Measurements from ENCODE around the gene TRPV4. TPM values are rescaled to one million over a fixed set of nuclear protein-coding genes. Genes with fewer than 3 reads are reported as not detected.
A peak's percentile ranks its signal among the peaks of the same experiment; 100 is the strongest.

The TRPV4 gene
- total RNA-seq (ENCODE audit: low replicate concordance) = 0.56 and 2.8 TPM in 2 replicates

- Histone ChIP-seq H3K27ac (no peak within 1 kb of the TSS), H2AFZ (replicated peaks) (peak within 1 kb of the TSS; percentile 89), H3K36me3 (no peaks in the 10 kb centered on the region), H3K9ac (no peak within 1 kb of the TSS), H4K20me1 (ENCODE audit: low read depth) (no peaks in the 10 kb centered on the region), H3K79me2 (ENCODE audit: low read depth) (no peaks in the 10 kb centered on the region), H3K27me3 (peaks cover 15% of the 10 kb centered on the region), H3K9me3 (ENCODE audit: low read depth) (no peaks in the 10 kb centered on the region), H3K4me2 (peak within 1 kb of the TSS; percentile 85), H3K4me1 (no peaks in the 10 kb centered on the region), H3K4me3 (peak within 1 kb of the TSS; percentile 72), H3F3A (ENCODE audit: low read depth) (peaks cover 10% of the 10 kb centered on the region)
- Mint-ChIP-seq H3K4me3 (peak within 1 kb of the TSS; percentile 59), H3K27me3 (ENCODE audit: insufficient read depth, low read depth) (peaks cover 17% of the 10 kb centered on the region), H3K4me1 (peaks cover 6% of the 10 kb centered on the region), H3K9me3 (no peaks in the 10 kb centered on the region), H3K36me3 (no peaks in the 10 kb centered on the region), H3K27ac (no peak within 1 kb of the TSS)
- no peak for TF ChIP-seq EZH2 (IDR thresholded peaks at IDR 0.05)
- TF ChIP-seq, protein P1, sequence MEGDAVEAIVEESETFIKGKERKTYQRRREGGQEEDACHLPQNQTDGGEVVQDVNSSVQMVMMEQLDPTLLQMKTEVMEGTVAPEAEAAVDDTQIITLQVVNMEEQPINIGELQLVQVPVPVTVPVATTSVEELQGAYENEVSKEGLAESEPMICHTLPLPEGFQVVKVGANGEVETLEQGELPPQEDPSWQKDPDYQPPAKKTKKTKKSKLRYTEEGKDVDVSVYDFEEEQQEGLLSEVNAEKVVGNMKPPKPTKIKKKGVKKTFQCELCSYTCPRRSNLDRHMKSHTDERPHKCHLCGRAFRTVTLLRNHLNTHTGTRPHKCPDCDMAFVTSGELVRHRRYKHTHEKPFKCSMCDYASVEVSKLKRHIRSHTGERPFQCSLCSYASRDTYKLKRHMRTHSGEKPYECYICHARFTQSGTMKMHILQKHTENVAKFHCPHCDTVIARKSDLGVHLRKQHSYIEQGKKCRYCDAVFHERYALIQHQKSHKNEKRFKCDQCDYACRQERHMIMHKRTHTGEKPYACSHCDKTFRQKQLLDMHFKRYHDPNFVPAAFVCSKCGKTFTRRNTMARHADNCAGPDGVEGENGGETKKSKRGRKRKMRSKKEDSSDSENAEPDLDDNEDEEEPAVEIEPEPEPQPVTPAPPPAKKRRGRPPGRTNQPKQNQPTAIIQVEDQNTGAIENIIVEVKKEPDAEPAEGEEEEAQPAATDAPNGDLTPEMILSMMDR (IDR thresholded peaks at IDR 0.05) = no peak
- TF ChIP-seq EZH2phosphoT487 (IDR thresholded peaks at IDR 0.05) = no peak
- DNase-seq (ENCODE audit: low spot score) = peak; percentile 82
Observed at GRCh38 chr12:109833307-109834189, at the start of gene TRPV4. TRPV4 (minus strand) TSS chr12:109833398; CDS start chr12:109814796, 18,602 bp downstream.

DNA sequence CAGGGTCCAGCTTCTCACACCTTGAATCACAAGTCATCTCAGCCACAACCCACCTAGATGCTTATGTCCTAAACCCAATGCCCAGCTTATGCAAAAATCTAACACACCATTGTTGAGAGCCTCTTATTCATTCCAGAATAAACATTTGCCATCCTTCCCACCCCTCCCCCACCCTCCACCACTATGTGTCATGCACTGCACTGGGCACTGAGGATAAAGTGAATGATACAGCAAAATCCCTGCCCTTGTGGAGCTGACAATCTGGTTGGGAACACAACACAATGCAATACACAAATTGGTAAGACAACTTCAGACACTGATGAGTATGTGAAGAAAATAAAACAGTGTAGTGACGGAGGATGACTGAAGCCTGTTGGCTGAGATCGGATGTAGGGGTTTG, 48.6 kb upstream of the TRPV4 start:
- H3K79me2 ChIP-seq (ENCODE audit: low read depth) = peaks cover 21% of the 10 kb centered on the region
- no peak overlapping the region for H3K27ac Mint-ChIP-seq

GRCh38 chr12:109880938-109881337, 47.7 kb upstream of the TRPV4 start:
- Histone ChIP-seq H3K4me3 (peak overlapping the region; percentile 90), H3F3A (ENCODE audit: low read depth) (no peaks in the 10 kb centered on the region), H2AFZ (replicated peaks) (peak overlapping the region; percentile 100), H3K4me2 (peak overlapping the region; percentile 97), H3K79me2 (ENCODE audit: low read depth) (peaks cover 21% of the 10 kb centered on the region), H3K9ac (peak overlapping the region; percentile 24), H3K9me3 (ENCODE audit: low read depth) (no peaks in the 10 kb centered on the region), H3K27ac (no peak overlapping the region), H3K4me1 (peaks cover 14% of the 10 kb centered on the region), H3K36me3 (no peaks in the 10 kb centered on the region), H3K27me3 (peaks cover 18% of the 10 kb centered on the region), H4K20me1 (ENCODE audit: low read depth) (no peaks in the 10 kb centered on the region)
- H3K27me3 Mint-ChIP-seq (ENCODE audit: insufficient read depth, low read depth) = peaks cover 17% of the 10 kb centered on the region
- H3K4me1 Mint-ChIP-seq = peaks cover 25% of the 10 kb centered on the region
- DNase-seq (ENCODE audit: low spot score) = peak; percentile 28
- TF ChIP-seq, protein P1 (IDR thresholded peaks at IDR 0.05) = no peak
- no peak for TF ChIP-seq EZH2phosphoT487 (IDR thresholded peaks at IDR 0.05)
- peak overlapping the region; percentile 22 for H3K27ac Mint-ChIP-seq
- peak overlapping the region; percentile 88 for H3K4me3 Mint-ChIP-seq
- no peaks in the 10 kb centered on the region for H3K9me3 Mint-ChIP-seq
- H3K36me3 Mint-ChIP-seq = no peaks in the 10 kb centered on the region

More for the DNA sequence above, 48.6 kb upstream of the TRPV4 start:
- H3K27me3 Mint-ChIP-seq (ENCODE audit: insufficient read depth, low read depth) = peaks cover 17% of the 10 kb centered on the region
- H3K4me2 ChIP-seq = no peak overlapping the region
- no peak overlapping the region for H2AFZ ChIP-seq (replicated peaks)
- no peak overlapping the region for H3K27ac ChIP-seq
- peaks cover 18% of the 10 kb centered on the region for H3K27me3 ChIP-seq
- peaks cover 25% of the 10 kb centered on the region for H3K4me1 Mint-ChIP-seq
- no peak overlapping the region for H3K9ac ChIP-seq
- no peaks in the 10 kb centered on the region for H4K20me1 ChIP-seq (ENCODE audit: low read depth)
- no peaks in the 10 kb centered on the region for H3K9me3 ChIP-seq (ENCODE audit: low read depth)
- H3K9me3 Mint-ChIP-seq = no peaks in the 10 kb centered on the region
- H3K4me1 ChIP-seq = peaks cover 14% of the 10 kb centered on the region
- no peaks in the 10 kb centered on the region for H3K36me3 Mint-ChIP-seq
- H3K4me3 Mint-ChIP-seq = peak overlapping the region; percentile 88
- TF ChIP-seq EZH2 (IDR thresholded peaks at IDR 0.05) = no peak
- TF ChIP-seq, protein P1 (IDR thresholded peaks at IDR 0.05) = no peak
- TF ChIP-seq EZH2phosphoT487 (IDR thresholded peaks at IDR 0.05) = no peak
- no peak overlapping the region for H3K4me3 ChIP-seq
- H3K36me3 ChIP-seq = no peaks in the 10 kb centered on the region
- no peaks in the 10 kb centered on the region for H3F3A ChIP-seq (ENCODE audit: low read depth)
- DNase-seq (ENCODE audit: low spot score) = no peak

Data from neural progenitor cell (in vitro differentiated cells).